Measurements from ENCODE around the gene MET. TPM values are rescaled to one million over a fixed set of nuclear protein-coding genes. Genes with fewer than 3 reads are reported as not detected.

The MET gene
- total and polyA plus RNA-seq, 10 of the 15 experiments (the other 5 are each of a cell fraction or from before 2014, with no cell fraction given) = 0.01 to 0.21 TPM; not detected in 8

DNA sequence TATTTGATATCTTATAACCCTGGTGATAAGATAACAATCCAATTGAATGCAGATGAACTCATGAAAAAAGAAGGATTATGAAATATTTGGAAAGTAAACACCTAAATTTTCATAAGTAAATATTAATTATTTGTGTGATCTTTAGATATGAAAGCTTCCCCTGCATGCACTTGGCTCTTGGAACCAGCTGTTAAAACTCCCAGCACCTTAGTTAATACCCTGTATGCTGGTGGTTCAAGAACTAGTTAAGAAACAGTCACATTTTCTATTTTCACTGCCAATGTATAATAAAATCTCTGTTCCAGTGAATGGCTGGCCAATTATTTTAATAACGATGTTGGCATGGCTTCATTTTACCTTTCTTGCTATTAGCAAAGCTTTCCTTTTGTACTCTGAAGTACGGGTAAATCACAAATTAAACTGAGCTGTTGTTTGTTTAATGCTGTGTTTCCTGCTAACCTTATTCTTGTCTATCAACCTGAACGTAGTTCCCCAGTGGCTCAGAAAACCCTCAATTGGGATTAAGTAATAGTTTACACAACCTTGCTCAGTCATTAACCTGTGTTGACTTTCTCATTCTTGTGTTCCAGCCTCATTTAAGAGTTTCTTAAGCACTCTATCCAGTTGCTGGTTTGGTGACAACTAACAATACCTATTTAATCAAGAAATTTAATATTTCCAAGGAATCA is 38.9 kb downstream of the MET start:
- FAIRE-seq = no peak
- in situ Hi-C loops (cut with MboI) (no loop called here), intact Hi-C loops (cut with micrococcal nuclease; ENCODE audit: unreplicated experiment) (no loop called here)
- Histone ChIP-seq H2AFZ (ENCODE audit: control insufficient read depth, low read depth, low read length) (no peak overlapping the region), H3K4me1 (ENCODE audit: control insufficient read depth, insufficient read depth, low read length) (no peaks in the 10 kb centered on the region), H3K27me3 (replicated peaks in 1 of 2; ENCODE audit: control insufficient read depth in 2 of 2, insufficient read depth in 2 of 2, low read length in 1 of 2) (peaks cover 0 to 2% of the 10 kb centered on the region in 2 experiments; a peak in 1 of 4 replicates), H3K4me2 (ENCODE audit: control insufficient read depth, insufficient read depth) (no peak overlapping the region), H3K36me3 (ENCODE audit: control insufficient read depth in 2 of 2, insufficient read depth in 2 of 2, low read length in 1 of 2) (no peaks in the 10 kb centered on the region), H4K20me1 (ENCODE audit: control insufficient read depth, insufficient read depth) (no peaks in the 10 kb centered on the region), H3K9ac (ENCODE audit: control insufficient read depth, insufficient read depth, low read length) (no peak overlapping the region), H3K27ac (ENCODE audit: control insufficient read depth, insufficient read depth) (no peak overlapping the region), H3K79me2 (ENCODE audit: control insufficient read depth, insufficient read depth, low read length) (no peaks in the 10 kb centered on the region), H3K9me3 (replicated peaks; ENCODE audit: control insufficient read depth, insufficient read depth, low read length) (no peaks in the 10 kb centered on the region), H3K4me3 (no peak overlapping the region)
- TF ChIP-seq RBBP5 (conservative IDR thresholded peaks at IDR 0.05) = no peak
- no peak for TF ChIP-seq WRNIP1 (IDR thresholded peaks at IDR 0.05; ENCODE audit: borderline replicate concordance, low read depth, low read length)
- TF ChIP-seq BHLHE40 (IDR thresholded peaks at IDR 0.05; ENCODE audit: borderline replicate concordance in 1 of 2, low read depth in 2 of 2, low read length in 1 of 2) = no peak
- no peak for TF ChIP-seq SREBF1 (IDR thresholded peaks at IDR 0.05; ENCODE audit: low read length)
- TF ChIP-seq IKZF1 (conservative IDR thresholded peaks at IDR 0.05) = no peak
- no peak for TF ChIP-seq KAT2A (conservative IDR thresholded peaks at IDR 0.05; ENCODE audit: control insufficient read depth, low read depth, low read length)
- TF ChIP-seq SPI1 (IDR thresholded peaks at IDR 0.05; ENCODE audit: borderline replicate concordance, insufficient read depth, low read depth, low read length) = no peak
- no peak for TF ChIP-seq FOS (IDR thresholded peaks at IDR 0.05; ENCODE audit: borderline replicate concordance, extremely low read depth, insufficient read length)
- no peak for TF ChIP-seq PRDM15 (CRISPR knock-in tag; IDR thresholded peaks at IDR 0.05)
- TF ChIP-seq, protein P1, sequence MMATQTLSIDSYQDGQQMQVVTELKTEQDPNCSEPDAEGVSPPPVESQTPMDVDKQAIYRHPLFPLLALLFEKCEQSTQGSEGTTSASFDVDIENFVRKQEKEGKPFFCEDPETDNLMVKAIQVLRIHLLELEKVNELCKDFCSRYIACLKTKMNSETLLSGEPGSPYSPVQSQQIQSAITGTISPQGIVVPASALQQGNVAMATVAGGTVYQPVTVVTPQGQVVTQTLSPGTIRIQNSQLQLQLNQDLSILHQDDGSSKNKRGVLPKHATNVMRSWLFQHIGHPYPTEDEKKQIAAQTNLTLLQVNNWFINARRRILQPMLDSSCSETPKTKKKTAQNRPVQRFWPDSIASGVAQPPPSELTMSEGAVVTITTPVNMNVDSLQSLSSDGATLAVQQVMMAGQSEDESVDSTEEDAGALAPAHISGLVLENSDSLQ (IDR thresholded peaks at IDR 0.05) = no peak
- TF ChIP-seq NFIC (IDR thresholded peaks at IDR 0.05; ENCODE audit: low read depth, low read length) = no peak
- TF ChIP-seq ZNF592 (IDR thresholded peaks at IDR 0.05) = no peak
- 28% methylated on average over 3 of the region's 3 CpGs for WGBS (ENCODE audit: insufficient coverage, insufficient replicate concordance, low lambda C conversion rate, missing lambda C conversion rate)
- no peak for ATAC-seq
- RAD21 ChIA-PET (ENCODE audit: unreplicated experiment) = no interaction called here
- no TSS peak for BruUV-seq (replicated peaks)
- SMC1A ChIA-PET (ENCODE audit: uncharacterized antibody, unreplicated experiment) = interaction anchor here (0.5 to 1.0 kb wide), 2 partner anchors 13 to 43 kb away, joined by 3 to 5 read pairs; no protein-coding TSS in a partner anchor
- POLR2A ChIA-PET = no interaction called here
- CTCF ChIA-PET = interaction anchor here (1.0 kb wide), 1 partner anchor 37 kb away, joined by 4 read pairs; no protein-coding TSS in a partner anchor
- no peak for DNase-seq (ENCODE audit: low read depth, low spot score)
